ENCODE data around the gene PRKAR1B.

The PRKAR1B gene

DNA sequence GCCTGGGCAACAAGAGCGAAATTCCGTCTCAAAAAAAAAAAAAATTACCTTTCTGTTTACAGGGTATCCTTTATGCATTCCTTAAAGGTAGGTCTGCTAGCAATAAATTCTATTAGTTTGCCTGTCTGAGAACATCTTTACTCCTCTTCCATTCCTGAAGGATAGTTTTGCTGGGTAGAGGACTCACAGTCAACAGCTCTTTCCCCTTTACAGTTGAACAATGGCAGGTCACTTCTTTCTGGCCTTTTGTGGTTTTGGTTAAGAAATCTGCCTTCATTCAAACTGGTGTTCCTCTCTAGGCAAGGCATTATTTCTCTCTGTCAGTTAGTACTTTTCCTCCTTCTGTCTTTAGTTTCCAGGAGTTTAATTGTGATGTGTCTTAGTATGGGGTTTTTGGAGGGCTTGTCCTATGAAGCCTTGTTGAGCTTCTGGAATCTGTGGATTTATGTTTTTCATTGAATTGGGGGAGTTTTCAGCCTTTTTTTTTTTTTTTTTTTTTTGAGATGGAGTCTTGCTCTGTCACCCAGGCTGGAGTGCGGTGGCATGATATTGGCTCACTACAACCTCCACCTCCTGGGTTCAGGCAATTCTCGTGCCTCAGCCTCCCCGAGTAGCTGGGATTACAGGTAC, 5.3 kb downstream of the PRKAR1B start:
- DNase-seq, result no peak

DNA sequence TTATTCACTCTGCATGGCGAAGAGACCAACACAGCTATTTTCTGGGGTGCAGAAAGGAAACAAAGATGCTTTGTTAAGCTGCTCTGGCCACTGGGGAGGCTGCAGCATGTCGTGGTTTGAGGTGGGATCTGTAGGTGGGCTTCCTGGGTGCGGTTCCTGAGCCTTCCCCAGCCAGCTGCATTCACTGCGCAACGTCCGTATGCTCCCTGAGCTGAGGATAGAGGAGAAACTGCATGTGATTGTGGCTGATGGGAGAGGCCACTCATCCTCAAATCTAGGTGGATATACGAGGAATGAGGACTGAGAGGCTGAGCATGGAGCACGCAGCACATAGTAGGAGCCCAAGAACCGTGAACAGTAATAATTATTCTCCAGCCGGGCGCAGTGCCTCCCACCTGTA, 10.4 kb downstream of the PRKAR1B start:
- DNase-seq, result no peak

DNA sequence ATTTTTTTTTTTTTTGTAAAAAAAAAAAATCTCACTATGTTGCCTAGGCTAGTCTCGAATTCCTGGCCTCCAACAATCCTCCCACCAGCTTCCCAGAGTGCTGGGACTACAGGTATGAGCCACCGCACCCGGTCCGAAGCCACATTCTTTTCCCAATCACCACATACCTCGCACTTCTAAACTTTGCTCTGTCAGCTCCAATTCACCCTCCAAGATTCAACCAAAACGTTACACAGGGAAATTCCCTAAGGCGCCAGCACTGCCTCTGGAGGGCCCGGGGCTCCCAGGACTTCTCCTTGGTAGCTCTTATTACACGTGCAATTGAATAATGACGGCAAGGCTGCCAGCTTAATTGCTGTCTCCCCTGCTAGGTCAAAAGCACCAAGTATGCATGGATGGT, 10.9 kb downstream of the PRKAR1B start:
- DNase-seq, result no peak

DNA sequence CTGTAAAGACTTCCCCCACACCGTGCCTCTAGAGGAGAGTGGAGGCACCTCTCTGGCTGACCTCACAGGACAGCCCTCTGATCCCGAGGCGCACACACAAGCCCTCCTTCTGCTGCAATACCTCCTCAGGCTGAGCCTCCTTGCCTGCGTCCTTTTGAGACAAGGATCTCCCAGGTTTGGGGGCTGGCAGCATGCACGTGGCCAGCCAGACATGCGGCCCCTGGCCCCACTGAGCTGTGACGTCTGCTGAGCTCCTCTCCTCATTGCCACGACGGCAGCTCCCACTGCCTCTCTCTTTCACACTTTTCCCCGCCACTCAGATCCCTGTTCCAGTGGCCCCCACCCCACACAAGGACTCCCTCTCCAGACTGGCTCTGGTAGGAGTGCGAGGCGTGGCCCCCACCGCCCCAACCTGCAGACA, 12.8 kb downstream of the PRKAR1B start:
- no peak for DNase-seq

DNA sequence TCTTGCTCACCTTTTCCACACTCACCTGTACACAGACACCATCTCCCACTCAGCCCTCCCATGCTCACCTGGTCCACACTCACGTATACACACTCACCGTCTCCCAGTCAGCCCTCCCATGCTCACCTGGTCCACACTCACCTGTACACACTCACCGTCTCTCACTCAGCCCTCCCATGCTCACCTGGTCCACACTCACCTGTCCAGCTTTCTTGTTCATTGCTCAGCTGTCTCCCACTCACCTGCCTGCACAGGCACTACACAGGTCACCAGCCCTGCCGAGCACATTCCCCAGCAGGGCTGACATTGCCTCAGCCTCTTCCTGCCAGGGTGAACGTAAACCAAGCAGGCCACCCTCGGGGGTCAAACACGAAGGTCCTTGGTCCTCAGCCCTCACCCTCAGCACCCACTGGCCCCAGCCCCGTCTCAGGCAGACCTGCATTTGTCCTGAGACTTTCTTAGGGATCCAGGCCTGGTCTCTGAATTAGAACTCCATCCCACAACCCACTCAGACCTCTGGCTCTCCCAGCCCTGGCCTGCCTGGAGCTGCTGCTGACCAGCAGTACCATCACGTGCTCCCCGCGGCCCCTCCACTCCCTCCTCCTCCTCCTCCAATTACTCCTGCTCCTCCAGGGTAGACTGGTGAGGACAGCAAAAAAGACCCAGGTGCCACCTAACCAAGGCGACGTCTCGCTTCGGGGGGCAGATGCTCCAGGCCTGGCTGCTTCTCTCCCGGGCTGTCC, 13.4 kb downstream of the PRKAR1B start:
- DNase-seq, result no peak

DNA sequence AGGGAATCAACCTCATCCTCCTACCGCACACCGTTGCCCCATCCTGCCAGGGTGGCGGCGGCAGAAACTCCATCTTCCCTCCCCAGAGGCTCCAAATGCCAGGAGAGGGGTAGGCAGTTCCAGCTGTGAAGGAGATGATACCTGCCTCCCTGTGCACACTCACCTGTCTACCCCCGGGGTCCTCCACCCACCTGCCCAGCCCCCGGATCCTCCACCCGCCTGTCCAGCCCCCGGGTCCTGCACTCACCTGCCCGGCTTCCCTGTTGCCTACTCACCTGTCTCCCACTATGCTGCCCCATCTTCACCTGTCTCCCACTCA, 14.0 kb downstream of the PRKAR1B start:
- DNase-seq, result no peak

DNA sequence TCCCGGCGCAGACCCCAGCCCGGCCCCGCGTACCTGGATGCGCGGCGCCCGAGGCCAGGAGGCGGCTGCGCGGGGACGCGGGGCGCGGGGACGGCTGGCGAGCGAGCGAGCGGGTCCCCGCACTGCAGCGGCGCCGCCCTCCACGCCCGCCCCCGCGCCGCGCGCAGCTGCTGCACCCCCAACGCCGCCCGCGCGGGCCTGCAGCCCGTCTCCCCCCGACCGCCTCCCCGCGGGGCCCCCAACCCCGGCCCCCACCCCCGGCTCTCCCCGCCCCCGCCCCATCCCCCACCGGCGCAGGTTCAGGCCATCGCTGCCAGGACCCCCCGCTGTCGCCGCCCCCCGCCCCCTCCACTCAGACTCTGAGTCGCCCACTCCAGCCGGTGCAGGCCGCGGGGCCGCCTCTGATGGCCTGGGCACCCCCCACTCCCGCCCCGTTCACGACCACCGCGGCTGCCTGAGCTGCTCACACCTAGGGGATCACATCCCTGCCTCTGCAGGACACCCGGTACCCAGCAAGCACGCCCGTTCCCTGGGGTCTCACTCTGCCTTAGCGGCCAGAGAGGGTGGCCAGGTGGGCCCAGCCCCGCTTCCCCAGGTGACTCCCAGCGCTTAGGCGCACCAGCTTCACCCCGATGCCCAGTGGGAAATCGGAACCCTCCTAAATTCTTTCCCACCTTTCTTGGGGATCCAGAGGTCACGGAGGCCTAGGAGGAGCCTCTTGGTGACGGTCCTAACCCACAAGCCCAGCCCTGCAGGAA, 14.5 kb downstream of the PRKAR1B start:
- DNase-seq, result no peak

DNA sequence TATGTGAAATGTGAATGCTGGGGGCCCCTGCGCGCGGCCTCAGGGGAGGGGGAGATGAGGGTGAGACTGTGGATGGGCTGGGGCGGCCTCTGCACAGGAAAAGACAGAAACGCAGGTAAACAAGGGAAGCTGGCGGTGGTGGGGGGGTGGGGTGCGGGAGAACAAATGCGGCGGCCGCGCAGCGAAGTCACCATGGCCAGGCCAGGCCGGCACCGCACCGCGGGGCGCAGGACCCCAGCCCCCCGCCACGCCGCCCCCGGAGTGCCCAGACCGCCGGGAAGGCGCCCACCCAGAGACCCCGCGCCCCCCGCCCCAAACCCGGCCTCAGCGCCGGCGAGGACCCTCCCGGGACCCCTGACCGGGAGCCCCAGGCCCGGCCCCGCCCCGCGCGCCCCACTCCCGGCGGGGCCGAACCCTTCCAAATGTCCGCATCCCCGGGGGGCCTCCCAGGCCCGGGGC, 15.1 kb downstream of the PRKAR1B start:
- no peak for DNase-seq

DNA sequence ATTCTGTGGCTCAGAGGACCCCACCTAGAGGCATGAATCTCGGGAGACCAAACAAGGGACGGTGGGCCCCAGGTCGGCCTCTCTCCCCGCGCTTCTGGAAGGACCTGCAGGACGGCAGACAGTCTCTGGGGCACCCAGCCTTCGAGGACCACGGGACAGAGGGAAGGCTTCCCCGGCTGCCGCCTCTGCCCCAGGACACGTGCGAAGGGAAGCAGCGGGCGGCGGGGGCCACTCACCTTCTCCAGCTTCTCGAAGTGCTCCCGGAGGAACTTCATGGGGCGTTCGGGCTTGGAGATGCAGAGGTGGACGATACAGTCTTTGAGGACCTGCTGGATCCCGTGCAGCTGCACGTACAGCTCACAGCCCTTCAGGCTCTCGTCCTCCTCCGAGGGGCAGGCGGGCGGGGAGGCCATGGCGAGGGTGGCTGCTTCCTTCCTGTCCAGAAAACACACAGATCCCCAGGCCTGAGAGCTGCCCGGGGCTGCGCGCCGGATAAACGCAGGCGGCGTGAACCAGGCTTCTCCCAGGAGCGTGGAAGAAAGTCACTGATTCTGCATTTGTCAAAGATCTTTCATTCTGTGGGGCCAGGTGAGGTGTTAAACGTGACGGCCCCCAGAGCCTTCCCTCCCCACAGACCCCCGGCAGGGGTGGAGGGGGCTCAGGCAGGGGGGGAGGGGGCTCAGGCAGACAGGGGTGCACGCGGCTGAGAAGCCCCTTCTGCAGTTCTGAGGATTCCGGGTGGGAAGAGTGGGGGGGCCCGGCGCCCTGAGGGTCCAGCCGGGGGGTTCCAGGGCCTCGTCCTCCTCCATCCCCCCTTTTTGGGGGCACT, 15.8 kb downstream of the PRKAR1B start:
- no peak for DNase-seq

DNA sequence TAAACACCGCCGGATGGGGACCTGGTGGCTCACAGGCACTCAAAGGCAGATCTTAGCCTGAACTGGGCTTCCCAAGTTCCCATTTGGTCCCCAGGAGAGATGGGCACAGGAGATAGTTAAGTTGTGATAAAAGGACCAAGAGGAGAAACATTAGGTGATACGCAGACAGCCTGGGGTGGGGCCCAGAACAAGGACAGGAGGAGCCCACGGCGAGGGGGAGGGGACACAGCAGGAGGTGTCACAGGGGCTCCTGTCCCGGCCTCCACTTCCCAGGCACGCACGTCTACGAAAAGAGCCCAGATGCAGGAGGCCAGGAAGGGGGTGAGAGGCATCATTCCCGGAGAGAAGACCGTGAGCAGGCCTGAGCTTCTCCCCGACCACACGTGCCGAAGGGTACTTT, 16.9 kb downstream of the PRKAR1B start:
- no peak for DNase-seq

DNA sequence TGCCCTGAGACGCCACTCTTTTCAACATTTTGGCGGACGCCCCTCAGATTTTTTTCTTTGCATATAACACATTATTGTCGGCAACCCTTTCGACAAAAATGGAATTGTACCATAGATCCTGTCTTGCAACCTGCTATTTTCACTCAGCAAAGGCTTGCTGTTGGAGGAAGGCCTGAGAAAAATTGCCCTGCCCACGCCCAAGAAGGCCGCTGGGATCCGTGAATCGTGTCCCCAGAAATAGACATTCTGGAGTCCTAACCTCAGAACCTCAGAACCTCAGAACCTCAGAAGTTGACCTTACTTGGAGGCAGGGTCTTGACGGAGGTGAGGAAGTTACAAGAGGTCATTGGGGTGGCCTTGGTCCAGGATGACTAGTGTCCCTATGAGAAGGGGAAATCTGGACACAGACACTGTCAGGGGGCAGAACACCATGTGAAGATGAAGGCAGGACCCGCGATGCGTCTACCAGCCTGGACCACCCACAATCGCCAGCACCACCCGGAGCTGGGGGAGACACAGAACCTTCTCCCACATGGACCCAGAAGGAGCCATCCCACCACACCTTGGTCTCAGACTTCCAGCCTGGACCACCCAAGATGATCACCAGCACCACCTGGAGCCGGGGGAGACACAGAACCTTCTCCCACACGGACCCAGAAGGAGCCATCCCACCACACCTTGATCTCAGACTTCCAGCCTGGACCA, 19.6 kb downstream of the PRKAR1B start:
- no peak for DNase-seq

DNA sequence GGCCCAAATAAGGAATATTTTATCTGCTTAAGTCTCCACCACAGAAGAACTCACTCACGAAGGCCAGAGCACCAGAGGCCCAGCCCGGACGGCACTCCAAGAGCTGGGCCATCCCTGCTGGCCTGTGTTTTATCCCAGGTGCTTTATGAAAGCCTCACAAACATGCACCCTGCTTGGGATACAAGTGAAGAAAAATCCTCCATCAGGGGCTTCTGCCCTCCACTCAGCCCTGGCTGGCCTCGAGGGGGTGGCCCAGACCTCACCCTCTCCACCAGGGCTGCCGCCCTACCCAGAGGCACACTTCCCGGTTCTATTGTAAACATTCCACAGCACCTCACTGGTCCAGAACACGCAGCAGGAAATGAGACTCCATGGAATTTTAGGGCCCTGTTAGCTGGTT, 20.4 kb downstream of the PRKAR1B start:
- DNase-seq, result no peak

DNA sequence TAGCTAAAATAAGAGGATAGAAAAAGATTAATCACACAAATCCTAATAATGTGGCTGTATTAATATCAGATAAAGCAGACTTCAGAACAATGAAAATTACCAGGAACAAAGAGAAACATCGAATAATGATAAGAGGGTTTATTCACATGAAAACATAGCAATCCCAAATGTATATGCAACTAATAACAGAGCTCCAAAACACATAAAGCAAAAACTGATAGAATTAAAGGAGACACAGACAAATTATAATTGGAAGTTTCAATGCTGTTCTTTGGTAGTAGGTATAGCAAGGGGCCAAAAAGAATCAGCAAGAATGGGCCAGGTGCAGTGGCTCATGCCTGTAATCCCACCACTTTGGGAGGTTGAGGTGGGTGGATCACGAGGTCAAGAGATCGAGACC, 24.0 kb downstream of the PRKAR1B start:
- DNase-seq, result no peak

DNA sequence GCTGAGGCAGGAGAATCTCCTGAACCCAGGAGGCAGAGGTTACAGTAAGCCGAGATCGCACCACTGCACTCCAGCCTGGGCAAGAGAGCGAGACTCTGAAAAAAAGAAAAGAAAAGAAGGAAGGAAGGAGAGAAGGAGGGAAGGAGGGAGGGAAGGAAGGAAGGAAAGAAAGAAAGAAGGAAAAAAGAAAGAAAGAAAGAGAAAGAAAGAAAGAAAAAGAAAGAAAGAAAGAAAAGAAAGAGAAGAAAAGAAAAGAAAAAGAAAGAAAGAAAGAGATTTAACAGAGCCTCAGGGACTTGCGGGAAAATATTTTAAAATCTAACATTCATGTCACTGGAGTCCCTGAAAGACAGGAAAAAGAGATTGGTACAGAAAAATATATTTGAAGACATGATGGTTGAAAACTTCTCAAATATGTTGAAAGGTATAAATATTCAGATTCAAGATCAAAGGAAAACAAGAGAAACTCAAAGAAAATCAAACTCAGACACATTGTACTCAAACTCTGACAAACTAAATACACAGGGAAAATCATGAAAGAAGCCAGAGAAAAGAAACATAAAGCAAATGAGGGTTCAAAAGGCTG, 25.9 kb downstream of the PRKAR1B start:
- DNase-seq, result no peak

DNA sequence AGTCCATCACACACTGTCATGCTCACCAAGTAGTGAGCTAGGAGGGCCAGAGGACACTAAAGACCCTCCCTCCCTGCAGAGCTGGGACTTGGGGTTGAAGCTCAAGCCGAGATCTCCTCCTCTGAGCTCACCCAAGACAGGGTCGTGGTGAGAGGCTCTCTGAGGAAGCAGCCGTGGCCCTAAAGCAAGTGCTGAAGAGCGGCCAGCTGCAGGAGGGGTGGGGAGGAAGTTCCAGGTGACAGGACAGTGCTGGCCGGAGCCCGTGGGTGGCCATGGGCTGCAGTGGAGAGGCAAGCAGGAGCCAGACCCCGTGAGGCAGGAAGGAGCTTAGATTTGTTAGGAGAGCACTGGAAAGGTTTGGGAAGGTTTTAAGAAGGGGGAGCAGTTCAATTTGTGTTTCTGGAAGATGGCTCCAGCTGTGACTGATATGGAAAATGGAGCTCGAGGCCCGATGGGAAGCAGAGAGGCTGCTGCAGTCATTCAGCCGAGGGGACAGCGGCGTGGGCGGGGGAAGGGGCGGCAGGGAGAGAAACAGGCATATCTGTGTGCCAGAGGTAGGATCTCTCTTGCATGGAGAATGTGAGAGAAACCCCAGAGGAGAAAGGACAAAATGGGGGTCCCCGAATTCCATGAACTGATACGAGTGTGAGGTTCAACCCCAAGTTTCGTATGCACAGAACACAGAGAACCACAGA, 27.5 kb downstream of the PRKAR1B start:
- DNase-seq, result no peak

DNA sequence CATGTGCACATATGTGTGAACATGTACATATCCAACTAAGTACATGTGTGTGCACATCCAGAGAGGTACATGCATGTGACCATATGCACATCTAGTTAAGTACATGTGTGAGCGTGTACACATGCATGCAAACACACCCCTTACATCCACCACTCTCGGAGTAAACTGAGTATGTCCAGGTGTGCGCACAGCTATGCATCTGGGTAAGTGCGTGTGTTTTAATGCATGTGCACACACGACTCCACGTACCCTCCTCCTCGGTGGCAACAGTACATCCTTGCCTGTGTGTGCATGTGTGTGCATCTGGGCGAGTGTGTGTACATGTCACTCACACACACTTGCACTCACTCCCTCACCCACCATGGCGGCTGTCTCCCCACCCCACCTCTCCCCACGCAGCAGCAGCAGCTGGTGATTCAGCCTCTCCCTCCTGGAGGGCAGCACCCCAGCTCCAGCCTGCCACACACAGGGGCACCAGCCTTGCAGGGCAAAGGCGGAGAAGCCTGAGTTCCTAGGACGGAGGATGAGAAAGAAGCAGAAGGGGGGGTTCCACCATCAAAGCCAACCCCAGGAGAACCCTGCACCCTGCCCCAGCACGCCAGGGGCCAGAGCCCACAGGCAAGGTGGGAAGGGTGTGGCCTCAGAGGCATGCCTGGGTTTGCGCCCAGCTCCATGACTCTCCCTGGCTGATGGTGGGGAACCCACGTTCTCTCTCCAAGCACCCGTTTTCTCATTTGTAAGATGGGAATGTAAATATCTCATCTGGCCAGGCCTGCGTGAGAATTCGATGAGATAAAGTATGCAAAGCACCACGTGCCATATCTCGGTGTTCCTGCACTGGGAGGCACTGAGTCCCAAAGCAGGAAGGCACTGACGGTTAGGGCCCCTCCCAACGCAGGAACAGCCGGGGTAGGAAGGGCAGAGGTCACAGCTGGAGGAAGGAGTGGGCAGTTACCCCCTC, 28.3 kb downstream of the PRKAR1B start:
- no peak for DNase-seq

DNA sequence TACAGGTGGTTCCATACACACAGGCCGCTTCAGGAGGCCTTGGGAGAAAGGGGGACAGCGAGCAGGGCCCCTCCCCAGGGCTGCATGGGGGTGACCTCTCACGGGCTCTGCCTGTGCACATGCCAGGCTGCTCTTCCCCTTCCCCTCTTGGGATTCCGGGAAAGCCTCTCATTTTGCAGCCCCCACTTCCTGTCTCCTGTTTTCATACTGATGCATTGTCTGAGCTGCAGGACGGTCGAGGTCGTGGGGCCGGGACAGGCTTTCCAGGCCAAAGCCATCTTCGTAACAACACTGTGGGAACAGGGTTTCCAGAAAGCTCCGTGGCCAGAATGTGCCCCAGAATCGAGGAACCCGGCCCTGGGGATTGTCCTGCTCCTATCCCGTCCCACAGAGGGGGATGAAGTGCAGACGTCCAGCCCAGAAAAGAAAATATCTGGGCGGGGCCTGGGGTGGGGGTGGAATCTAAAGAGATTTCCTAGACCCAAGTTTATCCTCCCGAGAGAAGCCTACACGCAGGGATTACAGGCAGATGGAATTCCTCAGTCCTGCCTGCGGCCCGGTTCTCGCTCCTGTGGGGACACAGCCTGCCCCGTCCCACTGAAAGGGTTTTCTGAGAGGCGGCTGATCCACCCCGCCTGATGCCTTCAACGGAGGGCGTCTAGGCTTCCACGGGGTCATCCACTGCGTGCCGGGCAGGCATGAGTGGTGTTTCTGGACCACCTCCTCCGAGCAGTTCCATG, 30.1 kb downstream of the PRKAR1B start:
- DNase-seq, result peak; percentile 12

DNA sequence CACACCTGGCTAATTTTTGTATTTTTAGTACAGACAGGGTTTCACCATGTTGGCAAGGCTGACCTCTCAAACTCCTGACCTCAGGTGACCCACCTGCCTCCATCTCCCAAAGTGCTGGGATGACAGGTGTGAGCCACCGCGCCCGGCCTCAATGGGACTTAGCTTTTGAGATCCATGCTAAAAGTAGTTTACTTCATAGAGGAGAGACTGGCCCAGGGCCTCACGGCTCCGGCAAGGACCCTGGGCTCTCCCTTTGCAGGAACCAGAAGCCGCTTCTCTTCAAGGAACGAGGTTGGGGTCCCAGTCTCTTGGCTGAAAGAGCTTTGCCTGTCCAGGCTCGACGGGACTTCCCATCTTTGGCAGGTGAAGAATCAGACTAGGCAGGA, 30.7 kb downstream of the PRKAR1B start:
- DNase-seq, result no peak

DNA sequence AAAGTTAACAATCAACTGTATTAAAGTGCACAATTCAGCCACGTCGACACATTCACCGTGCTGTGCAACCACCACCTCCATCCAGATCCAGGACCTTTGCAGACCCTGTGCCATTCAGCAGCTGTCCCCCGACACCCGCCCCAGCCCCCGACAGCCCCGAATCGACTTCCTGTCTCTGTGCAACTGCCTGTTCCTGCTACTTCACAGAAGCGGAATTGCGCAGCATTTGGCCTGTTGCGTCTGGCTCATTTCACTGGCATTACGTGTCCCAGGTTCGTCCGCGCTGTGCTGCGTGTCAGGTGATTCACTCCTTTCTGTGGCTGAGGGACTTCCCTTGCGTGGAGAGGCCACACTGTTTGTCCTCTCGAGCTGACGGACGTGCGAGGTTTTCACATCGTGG, 33.8 kb downstream of the PRKAR1B start:
- DNase-seq, result no peak

All from fibroblast of skin of back (primary cell).